ENCODE measurements around the gene TEX2. TPM values are rescaled to one million over a fixed set of nuclear protein-coding genes. Genes with fewer than 3 reads are reported as not detected.
A peak's percentile ranks its signal among the peaks of the same experiment; 100 is the strongest.

TEX2 gene
- total and polyA plus RNA-seq, 2 of the 13 experiments (the other 11 are each of a cell fraction or from before 2014, with no cell fraction given), result 21.4 to 37.7 TPM

- TF ChIP-seq ARID3A (IDR thresholded peaks at IDR 0.05; ENCODE audit: low read depth, low read length), result no peak
- TF ChIP-seq SKI (IDR thresholded peaks at IDR 0.05; ENCODE audit: partially characterized antibody), result peak; percentile 84
- TF ChIP-seq ATF5 (CRISPR knock-in tag; IDR thresholded peaks at IDR 0.05; ENCODE audit: low read depth), result peak; percentile 45; the same call in 1 of the 2 replicates
- peak; percentile 96 for TF ChIP-seq ZNF556 (CRISPR knock-in tag; IDR thresholded peaks at IDR 0.05; ENCODE audit: borderline replicate concordance)
- peak; percentile 79 for TF ChIP-seq ZNF770 (CRISPR knock-in tag; IDR thresholded peaks at IDR 0.05)
- TF ChIP-seq ZNF512B (CRISPR knock-in tag; IDR thresholded peaks at IDR 0.05; ENCODE audit: borderline replicate concordance), result no peak; the same call in 1 of the 2 replicates
- TF ChIP-seq ZNF761 (CRISPR knock-in tag; conservative IDR thresholded peaks at IDR 0.05), result no peak; the same call in 1 of the 2 replicates
- TF ChIP-seq ZNF431 (CRISPR knock-in tag; IDR thresholded peaks at IDR 0.05; ENCODE audit: borderline replicate concordance, low read depth), result peak; percentile 84; the same call in 1 of the 2 replicates
- TF ChIP-seq ZNF484 (CRISPR knock-in tag; IDR thresholded peaks at IDR 0.05; ENCODE audit: borderline replicate concordance, low read depth), result no peak
- TF ChIP-seq GPBP1L1 (CRISPR knock-in tag; IDR thresholded peaks at IDR 0.05), result no peak
- TF ChIP-seq AFF4 (CRISPR knock-in tag; IDR thresholded peaks at IDR 0.05), result peak; percentile 70; the same call in 1 of the 2 replicates
- peak; percentile 58; the same call in 1 of the 2 replicates for TF ChIP-seq ZNF430 (CRISPR knock-in tag; IDR thresholded peaks at IDR 0.05)
Measured at GRCh38 chr17:64129765-64130558, 133.1 kb downstream of the TEX2 start, which contains the start of gene ERN1 (continued).

All from HepG2 (cell line).